ENCODE measurements around the gene CUX1.

Gene CUX1

GRCh38 chr7:102147008-102147407 is 329.6 kb downstream of the CUX1 start:
- no peak overlapping the region for H3K4me3 ChIP-seq (ENCODE audit: low read depth, low read length)
- DNase-seq (ENCODE audit: low read depth), result no peak
- no peak for TF ChIP-seq CTCF (IDR thresholded peaks at IDR 0.05; ENCODE audit: control insufficient read depth, extremely low read depth, insufficient read depth)

GRCh38 chr7:102148799-102149198 is 331.4 kb downstream of the CUX1 start:
- no peak overlapping the region for H3K4me3 ChIP-seq (ENCODE audit: low read depth, low read length)
- no peak for TF ChIP-seq CTCF (IDR thresholded peaks at IDR 0.05; ENCODE audit: control insufficient read depth, extremely low read depth, insufficient read depth)
- DNase-seq (ENCODE audit: low read depth), result no peak

- TF ChIP-seq CTCF (IDR thresholded peaks at IDR 0.05; ENCODE audit: control insufficient read depth, extremely low read depth, insufficient read depth), result no peak
These were observed 332.0 kb downstream of the CUX1 start for GRCh38 chr7:102149416-102149815.

GRCh38 chr7:102150266-102150665 is 332.8 kb downstream of the CUX1 start:
- TF ChIP-seq CTCF (IDR thresholded peaks at IDR 0.05; ENCODE audit: control insufficient read depth, extremely low read depth, insufficient read depth), result no peak
- DNase-seq (ENCODE audit: low read depth), result no peak
- no peak overlapping the region for H3K4me3 ChIP-seq (ENCODE audit: low read depth, low read length)

More at GRCh38 chr7:102149416-102149815, 332.0 kb downstream of the CUX1 start:
- H3K4me3 ChIP-seq (ENCODE audit: low read depth, low read length), result no peak overlapping the region
- no peak for DNase-seq (ENCODE audit: low read depth)

GRCh38 chr7:102152672-102153598 is 335.5 kb downstream of the CUX1 start:
- TF ChIP-seq CTCF (IDR thresholded peaks at IDR 0.05; ENCODE audit: control insufficient read depth, extremely low read depth, insufficient read depth), result no peak
- H3K4me3 ChIP-seq (ENCODE audit: low read depth, low read length), result no peak overlapping the region
- no peak for DNase-seq (ENCODE audit: low read depth)

- no peak overlapping the region for H3K4me3 ChIP-seq (ENCODE audit: low read depth, low read length)
- TF ChIP-seq CTCF (IDR thresholded peaks at IDR 0.05; ENCODE audit: control insufficient read depth, extremely low read depth, insufficient read depth), result no peak
- DNase-seq (ENCODE audit: low read depth), result no peak
These were observed 336.1 kb downstream of the CUX1 start for GRCh38 chr7:102153599-102153946.

- H3K4me3 ChIP-seq (ENCODE audit: low read depth, low read length), result no peak overlapping the region
- TF ChIP-seq CTCF (IDR thresholded peaks at IDR 0.05; ENCODE audit: control insufficient read depth, extremely low read depth, insufficient read depth), result no peak
- DNase-seq (ENCODE audit: low read depth), result no peak
These were observed 337.0 kb downstream of the CUX1 start for GRCh38 chr7:102154425-102154824.
